Astrocyte of the cerebellum (primary cell): Measurements from ENCODE around the gene PLA2G15.

Experiments
- DNase-seq: peaks from one replicate; pipeline ENCODE4 v3.0.0-alpha.2; 2011; ENCODE audit warnings: low read depth
- H3K4me3 ChIP-seq: 2 replicates; pipeline ENCODE4 v1.5.1; 2011; ENCODE audit warnings: mild to moderate bottlenecking, low read depth, low read length, moderate library complexity
- CTCF ChIP-seq: IDR thresholded peaks from 2 replicates; pipeline ENCODE4 v1.5.1; 2012; ENCODE audit warnings: low read length, low read depth, moderate library complexity, mild to moderate bottlenecking; ENCODE audit errors: missing control alignments
- in situ Hi-C: cut with HindIII; loops from 2 replicates; pipeline ENCODE4 v1.10.0; 2017; ENCODE audit warnings: low sequenced_read_pairs

The PLA2G15 gene

DNA sequence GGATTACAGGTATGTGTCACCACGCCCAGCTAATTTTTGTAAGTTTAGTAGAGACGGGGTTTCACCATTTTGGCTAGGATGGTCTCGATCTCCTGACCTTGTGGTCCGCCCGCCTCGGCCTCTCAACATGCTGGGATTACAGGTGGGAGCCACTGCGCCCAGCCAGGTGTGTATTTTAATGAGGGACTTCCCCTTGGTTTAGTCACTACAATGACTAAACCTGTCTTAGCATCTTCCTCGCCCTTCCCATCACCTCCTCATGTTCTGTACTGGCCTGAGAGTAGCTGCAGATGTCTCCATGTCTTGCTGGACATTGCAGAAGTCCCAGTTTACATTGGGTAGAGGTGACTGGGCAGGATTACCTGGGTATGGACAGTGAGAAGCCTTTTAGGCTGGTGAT, 28.7 kb downstream of the PLA2G15 start:
- H3K4me3 ChIP-seq: no peak overlapping the region
- no peak for DNase-seq
- no peak for TF ChIP-seq CTCF
- in situ Hi-C loops: no loop called here

- TF ChIP-seq CTCF: no peak
- no peak overlapping the region for H3K4me3 ChIP-seq
- DNase-seq: no peak
- in situ Hi-C loops: no loop called here
Observed at GRCh38 chr16:68274441-68274840, 29.3 kb downstream of the PLA2G15 start.

DNA sequence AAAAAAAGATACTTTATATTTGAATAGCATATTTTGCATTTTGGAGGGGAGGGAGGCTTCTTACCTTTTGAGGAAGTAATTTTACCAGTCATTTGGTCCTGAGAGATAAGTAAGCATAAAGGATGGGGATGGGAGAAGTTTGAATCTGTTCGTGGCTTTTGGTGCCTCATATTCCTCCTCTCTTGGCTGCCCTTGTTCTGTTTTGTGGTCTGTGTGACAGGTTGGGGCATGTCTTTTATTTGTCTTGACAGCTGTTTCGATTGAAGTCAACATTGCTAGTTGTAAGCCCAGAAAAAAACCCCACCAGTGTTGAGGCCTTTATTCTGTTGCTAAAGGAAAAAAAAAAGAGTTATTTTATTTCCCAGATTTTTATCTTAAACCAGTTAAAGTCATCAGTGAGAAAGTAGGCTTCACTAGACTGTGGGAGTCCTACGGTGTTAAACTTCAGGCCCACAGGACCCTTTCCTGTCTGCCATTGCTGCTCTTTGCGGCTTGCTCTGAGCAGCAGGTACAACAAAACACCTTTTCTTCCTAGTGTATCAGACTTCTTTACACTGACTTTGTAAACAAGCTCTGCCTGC, 30.5 kb downstream of the PLA2G15 start:
- no peak for TF ChIP-seq CTCF
- in situ Hi-C loops: no loop called here
- H3K4me3 ChIP-seq: no peak overlapping the region
- DNase-seq: no peak

- in situ Hi-C loops: no loop called here
- H3K4me3 ChIP-seq: no peak overlapping the region
- no peak for DNase-seq
- no peak for TF ChIP-seq CTCF
Observed at GRCh38 chr16:68276223-68276622, 31.1 kb downstream of the PLA2G15 start.

DNA sequence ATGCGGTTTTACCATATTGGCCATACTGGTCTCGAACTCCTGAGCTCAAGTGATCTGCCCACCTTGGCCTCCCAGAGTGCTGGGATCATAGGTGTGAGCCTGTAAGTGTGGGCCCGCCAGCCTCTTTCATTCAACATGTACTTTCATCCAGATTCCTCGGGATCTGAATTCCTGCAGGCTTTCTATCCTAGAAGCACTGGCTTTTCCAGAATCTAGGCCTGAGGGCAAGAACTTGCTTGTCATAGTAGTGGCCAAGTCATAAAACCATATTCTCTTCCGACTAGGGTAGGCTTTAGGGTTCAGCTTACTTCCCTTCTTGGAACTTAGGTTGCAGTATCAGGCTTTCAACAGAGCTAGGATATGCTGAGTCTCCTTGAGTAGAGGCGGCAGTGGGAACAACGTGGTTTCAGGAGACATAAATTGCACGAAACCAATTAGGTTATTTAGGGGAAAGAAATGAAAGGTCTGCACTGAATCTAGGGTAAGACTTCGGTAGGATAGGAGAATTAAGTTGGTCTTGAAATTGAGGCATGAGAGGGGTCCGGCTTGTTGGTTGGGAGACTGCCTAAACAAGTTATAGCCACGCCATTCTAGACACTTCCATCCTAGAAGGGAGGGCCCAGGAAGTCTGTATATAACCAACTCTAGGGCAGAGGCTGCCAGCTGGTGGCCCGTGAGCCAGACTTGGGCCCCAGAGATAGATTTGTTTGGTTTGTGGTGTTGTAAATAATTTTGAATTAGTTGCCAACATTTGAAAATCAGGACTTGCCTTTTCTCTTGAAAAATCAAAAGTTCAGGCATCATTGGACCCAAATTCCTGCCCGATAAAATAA, 34.8 kb downstream of the PLA2G15 start:
- in situ Hi-C loops: no loop called here
- DNase-seq: no peak
- no peak overlapping the region for H3K4me3 ChIP-seq
- TF ChIP-seq CTCF: no peak

DNA sequence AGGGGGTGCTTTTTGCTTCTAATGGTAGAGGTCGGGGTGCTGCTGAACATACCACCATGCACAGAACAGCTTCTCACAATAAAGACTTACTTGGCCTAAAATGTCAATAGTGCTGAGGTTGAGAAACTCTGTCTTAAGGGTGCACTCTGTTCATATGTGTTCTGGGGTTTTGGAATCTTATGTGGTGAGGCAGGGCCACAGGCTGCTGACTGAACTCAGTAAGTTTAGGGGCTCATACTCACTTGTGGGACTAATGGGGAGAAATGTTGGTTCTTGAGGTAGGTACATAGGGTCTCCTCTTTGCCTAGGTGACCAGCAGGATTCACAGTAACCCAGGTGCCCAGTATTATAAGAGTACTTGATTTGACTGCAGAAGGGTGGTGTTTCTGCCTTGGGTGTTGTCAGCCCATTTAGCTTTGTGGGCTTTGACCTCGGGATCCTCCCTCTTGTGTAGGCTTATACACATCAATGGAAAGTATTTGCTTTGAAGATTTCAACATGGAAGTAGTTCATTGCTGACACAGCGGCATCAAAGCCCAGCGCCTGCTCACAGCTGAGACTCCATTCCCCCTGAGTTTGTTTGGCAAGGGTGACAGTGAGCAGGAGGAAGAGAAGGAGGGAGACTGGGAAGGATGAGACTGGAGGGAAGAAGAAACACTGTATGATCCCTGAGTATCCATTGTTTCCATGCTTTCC, 36.3 kb downstream of the PLA2G15 start:
- H3K4me3 ChIP-seq: no peak overlapping the region
- in situ Hi-C loops: no loop called here
- DNase-seq: no peak
- no peak for TF ChIP-seq CTCF
